Small intestine (tissue), 7 donors: ENCODE measurements around the gene ABTB2. TPM values are rescaled to one million over a fixed set of nuclear protein-coding genes. Genes with fewer than 3 reads are reported as not detected.

Source experiments
- DNase-seq, 2 donors: peaks; one replicate each; pipeline versions ENCODE4 v3.0.0 to v3.0.0-alpha.2; 2013
- FAIRE-seq: peaks from 2 replicates; lab custom pipeline; 2012; peaks lifted over from hg19 to GRCh38; lab: Jason Lieb, UNC
- H3K27ac ChIP-seq, 3 donors: one replicate each; pipeline ENCODE4 v1.5.1; 2013; ENCODE audit warnings: low read length in 2 of 3, mild to moderate bottlenecking in 2 of 3, control low read depth in 1 of 3, inconsistent platforms in 1 of 3, low read depth in 1 of 3, moderate library complexity in 1 of 3
- H3K27me3 ChIP-seq, 3 donors: one replicate each; pipeline ENCODE4 v1.6.1; 2013; ENCODE audit warnings: low read length in 3 of 3, inconsistent platforms in 1 of 3; ENCODE audit not compliant: control insufficient read depth in 3 of 3, insufficient read depth in 3 of 3
- H3K36me3 ChIP-seq, 3 donors: one replicate each; pipeline ENCODE4 v1.6.1; 2013; ENCODE audit warnings: low read length in 3 of 3, inconsistent platforms in 1 of 3, low read depth in 1 of 3, mild to moderate bottlenecking in 1 of 3, moderate library complexity in 1 of 3; ENCODE audit not compliant: control insufficient read depth in 3 of 3, insufficient read depth in 2 of 3
- H3K4me1 ChIP-seq, 3 donors: one replicate each; pipeline ENCODE4 v1.6.1; 2013; ENCODE audit warnings: low read length in 2 of 3, inconsistent platforms in 1 of 3, low read depth in 1 of 3, mild to moderate bottlenecking in 1 of 3, moderate library complexity in 1 of 3; ENCODE audit not compliant: control insufficient read depth in 3 of 3, insufficient read depth in 2 of 3
- H3K4me3 ChIP-seq, 3 donors: one replicate each; pipeline ENCODE4 v1.5.1; 2013; ENCODE audit warnings: low read length in 3 of 3, control low read depth in 1 of 3, inconsistent platforms in 1 of 3, low read depth in 1 of 3, mild to moderate bottlenecking in 1 of 3, moderate library complexity in 1 of 3
- H3K9me3 ChIP-seq, 2 donors: one replicate each; pipeline ENCODE4 v1.6.1; 2013; ENCODE audit warnings: low read depth in 1 of 2, low read length in 1 of 2; ENCODE audit not compliant: control insufficient read depth in 2 of 2, insufficient read depth in 1 of 2
- WGBS, 3 donors: extraction: QIAGEN DNeasy Blood & Tissue Kit; methylation state at CpG; one replicate each; pipeline ENCODE4 v1.1.7; 2013; 5-methylcytosine and 5-hydroxymethylcytosine counted together
- polyA plus RNA-seq, 4 donors: library from polyadenylated mRNA; stranded (reverse) in 3 of 4; unstranded in 1 of 4; fragments of 200-250 nt in 3 of 4; fragments of 120-200 nt in 1 of 4; gene quantifications; one replicate each; pipeline versions ENCODE4 v1.2.1 to v1.2.3, GENCODE V29; 2013
- donor health status: healthy with polysubstance abuse.
- donor health status: control.
- donor health status: control.
- donor health status: Bipolar disorder and iron deficiency.
- donor health status: healthy.

Gene ABTB2
- polyA plus RNA-seq, 4 donors = 0.64 to 25.1 (median 13.5) TPM

DNA sequence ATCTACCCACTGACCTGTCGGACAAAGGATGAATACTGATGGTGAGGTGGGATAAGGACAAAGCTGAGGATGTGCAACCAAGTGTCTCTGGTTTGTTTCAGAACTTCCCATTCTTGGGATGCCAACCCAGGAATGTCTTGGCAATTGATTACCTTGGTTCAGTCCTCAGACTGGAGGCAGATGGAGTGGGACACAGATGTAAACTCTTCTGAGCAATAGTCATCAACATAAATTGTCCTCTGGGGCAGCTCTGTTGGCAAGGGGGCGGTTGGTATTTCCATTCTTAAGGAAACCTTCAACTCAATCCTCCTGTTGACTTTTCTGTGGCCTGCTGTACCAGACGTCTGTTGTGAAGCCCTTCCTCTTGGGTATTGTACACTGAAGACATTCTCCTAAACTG is 6.8 kb downstream of the ABTB2 start:
- H3K4me3 ChIP-seq = no peak overlapping the region
- H3K27me3 ChIP-seq = peaks cover 0 to 37% (median 0%) of the 10 kb centered on the region in 3 donors
- peaks cover 6 to 14% (median 8%) of the 10 kb centered on the region in 3 donors for H3K4me1 ChIP-seq
- DNase-seq (no peak), FAIRE-seq (no peak)
- H3K36me3 ChIP-seq = peaks cover 0 to 2% (median 0%) of the 10 kb centered on the region in 3 donors
- H3K27ac ChIP-seq = no peak overlapping the region
- 89 to 95% (median 90%) methylated on average over 3 of the region's 3 CpGs for WGBS, 3 donors
- no peaks in the 10 kb centered on the region for H3K9me3 ChIP-seq

DNA sequence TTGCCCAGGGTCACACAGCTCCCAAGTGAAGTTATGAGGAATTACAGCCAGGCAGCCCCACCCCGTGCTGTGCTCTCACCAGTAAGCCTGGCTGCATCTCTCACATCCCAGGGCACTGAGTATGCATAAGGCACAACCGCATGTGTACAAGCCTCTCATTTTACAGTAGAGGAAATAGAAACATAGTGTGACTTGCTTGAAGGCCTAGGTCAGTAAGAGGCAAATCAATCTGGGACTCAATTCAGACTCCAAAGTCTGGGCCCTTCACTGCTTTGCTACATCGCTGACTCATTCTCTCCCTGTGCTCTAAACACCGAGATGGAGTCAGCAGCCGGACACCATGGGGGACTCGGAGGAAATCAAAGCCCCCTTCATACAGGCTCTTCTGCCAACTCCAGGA is 7.9 kb downstream of the ABTB2 start:
- no peak overlapping the region for H3K27ac ChIP-seq
- FAIRE-seq = no peak

DNA sequence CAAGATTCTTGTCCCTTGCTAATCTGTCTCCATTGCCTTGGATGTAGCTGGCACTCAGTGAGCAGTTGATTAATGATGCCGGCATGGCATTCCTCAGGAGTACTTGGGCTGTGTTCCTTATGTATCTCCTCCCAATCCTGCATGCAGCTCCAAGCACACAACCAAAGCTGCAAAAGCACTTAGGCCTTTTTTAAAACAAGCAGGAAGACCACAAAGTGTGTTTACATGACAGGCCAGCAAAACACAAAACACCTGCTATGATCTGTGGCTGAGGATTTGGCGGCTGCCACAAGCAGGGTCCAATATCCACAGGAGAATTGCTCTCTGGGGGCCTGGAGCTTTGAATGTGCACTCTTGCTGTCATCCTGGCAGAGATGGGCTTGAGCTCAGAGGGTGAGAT is 8.9 kb downstream of the ABTB2 start:
- peaks cover 0 to 2% (median 0%) of the 10 kb centered on the region in 3 donors for H3K36me3 ChIP-seq
- DNase-seq (no peak), FAIRE-seq (no peak)
- WGBS, 3 donors = 61 to 73% (median 72%) methylated on average over 2 of the region's 2 CpGs
- peaks cover 9 to 15% (median 10%) of the 10 kb centered on the region in 3 donors for H3K4me1 ChIP-seq
- H3K27me3 ChIP-seq = peaks cover 0 to 19% (median 0%) of the 10 kb centered on the region in 3 donors
- no peak overlapping the region for H3K4me3 ChIP-seq
- H3K9me3 ChIP-seq = no peaks in the 10 kb centered on the region
- no peak overlapping the region for H3K27ac ChIP-seq

More for the DNA sequence above, 7.9 kb downstream of the ABTB2 start:
- DNase-seq = peak in 1 of 2 donors; percentile 54
- Histone ChIP-seq H3K4me3 (no peak overlapping the region), H3K9me3 (no peaks in the 10 kb centered on the region), H3K27me3 (peaks cover 0 to 26% (median 0%) of the 10 kb centered on the region in 3 donors), H3K4me1 (peaks cover 9 to 15% (median 10%) of the 10 kb centered on the region in 3 donors), H3K36me3 (peaks cover 0 to 2% (median 0%) of the 10 kb centered on the region in 3 donors)
- WGBS, 3 donors = 82 to 89% (median 85%) methylated on average over 6 of the region's 6 CpGs

DNA sequence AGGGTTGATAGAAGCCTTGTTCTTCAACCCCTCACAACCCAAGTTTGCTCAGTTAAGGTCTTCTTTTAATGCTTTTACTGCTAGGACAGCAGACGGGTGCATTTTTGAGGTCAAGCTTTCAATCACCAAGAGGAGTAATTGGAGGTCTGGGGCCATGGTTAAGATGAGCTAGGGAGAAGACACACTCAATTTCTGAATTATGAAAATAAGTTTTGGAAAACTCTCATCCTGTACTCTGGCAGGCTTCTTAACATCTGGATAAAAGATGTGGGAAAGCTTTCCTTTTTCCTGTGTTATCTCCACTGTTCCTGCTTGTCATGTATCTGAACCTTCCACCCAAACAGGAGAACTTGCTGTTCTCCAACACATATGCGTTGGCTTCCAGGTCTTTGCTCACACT is 9.7 kb downstream of the ABTB2 start:
- 80 to 96% (median 95%) methylated on average over 2 of the region's 2 CpGs for WGBS, 3 donors
- Histone ChIP-seq H3K36me3 (peaks cover 0 to 2% (median 0%) of the 10 kb centered on the region in 3 donors), H3K27me3 (peaks cover 0 to 16% (median 0%) of the 10 kb centered on the region in 3 donors), H3K4me3 (no peak overlapping the region), H3K27ac (no peak overlapping the region), H3K9me3 (no peaks in the 10 kb centered on the region), H3K4me1 (peaks cover 9 to 15% (median 10%) of the 10 kb centered on the region in 3 donors)
- DNase-seq = no peak
- no peak for FAIRE-seq

DNA sequence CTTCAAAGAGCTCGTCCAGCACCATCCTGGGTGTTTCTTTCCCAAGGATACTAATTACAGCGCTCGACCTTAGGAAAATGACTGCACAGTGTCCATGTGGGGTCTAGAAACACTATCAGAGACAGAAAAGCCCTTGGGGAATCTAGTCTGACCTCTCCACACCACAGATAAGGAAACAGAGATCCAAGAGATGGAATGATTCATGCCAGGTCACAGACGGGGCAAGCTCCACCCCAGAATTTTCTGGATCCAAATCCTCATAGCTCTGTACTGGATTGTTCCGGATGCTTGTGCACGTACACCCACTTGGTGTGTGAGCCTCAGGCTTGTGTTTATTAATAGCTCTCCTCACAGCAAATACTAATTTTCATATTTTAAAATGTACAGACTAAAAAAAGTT is 11.3 kb downstream of the ABTB2 start:
- WGBS, 3 donors = 71 to 86% (median 75%) methylated on average over 6 of the region's 6 CpGs
- Histone ChIP-seq H3K27ac (no peak overlapping the region), H3K4me1 (peaks cover 10 to 18% (median 14%) of the 10 kb centered on the region in 3 donors), H3K27me3 (peaks cover 0 to 5% (median 0%) of the 10 kb centered on the region in 3 donors), H3K9me3 (no peaks in the 10 kb centered on the region), H3K4me3 (no peak overlapping the region), H3K36me3 (peaks cover 0 to 2% (median 0%) of the 10 kb centered on the region in 3 donors)
- no peak for DNase-seq
- no peak for FAIRE-seq

DNA sequence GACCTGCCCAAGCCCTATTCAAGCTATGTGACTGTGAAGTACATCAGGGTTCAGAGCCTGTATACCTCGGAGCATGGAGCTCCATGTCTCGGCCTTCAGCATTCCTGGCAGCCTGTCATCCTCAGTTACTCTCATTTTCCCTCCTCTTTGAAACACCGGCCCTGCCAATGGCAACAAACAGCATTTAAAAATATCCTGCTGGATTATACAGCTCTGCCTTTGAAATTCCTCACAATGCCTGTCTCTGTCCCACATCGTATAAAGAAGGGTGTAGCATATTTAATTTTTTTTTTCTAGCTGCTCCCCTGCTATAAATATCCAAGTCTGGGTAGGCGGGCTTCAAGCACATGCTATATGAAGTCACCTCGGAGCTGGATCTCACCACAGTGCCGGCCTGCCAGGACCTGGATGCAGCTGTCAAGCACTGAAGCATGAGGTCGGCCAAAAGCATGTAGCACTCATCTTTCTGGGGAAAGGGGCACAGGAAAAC is 11.8 kb downstream of the ABTB2 start:
- 64 to 91% (median 89%) methylated on average over 8 of the region's 8 CpGs for WGBS, 3 donors

DNA sequence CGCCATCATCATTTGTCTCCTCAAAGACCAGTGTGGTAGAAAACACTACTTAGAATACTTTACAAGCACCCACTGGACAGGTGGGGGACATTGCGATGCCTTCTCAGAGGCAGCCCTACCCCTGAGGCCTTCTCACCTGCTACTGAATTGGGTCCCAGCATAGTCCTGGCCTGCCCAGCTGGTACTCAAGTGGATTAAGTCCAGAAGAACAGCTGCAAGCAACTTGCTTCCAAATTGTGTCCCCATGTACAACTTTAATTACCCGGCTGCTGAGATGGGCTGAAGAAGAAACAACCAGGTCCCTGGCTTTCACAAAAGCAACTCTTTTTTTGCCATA is 12.3 kb downstream of the ABTB2 start:
- FAIRE-seq = no peak
- WGBS, 3 donors = 84 to 90% (median 87%) methylated on average over 3 of the region's 3 CpGs
- H3K27me3 ChIP-seq = no peaks in the 10 kb centered on the region
- H3K4me1 ChIP-seq = peaks cover 14 to 18% (median 17%) of the 10 kb centered on the region in 3 donors
- H3K9me3 ChIP-seq = no peaks in the 10 kb centered on the region
- no peaks in the 10 kb centered on the region for H3K36me3 ChIP-seq
- peak overlapping the region in 1 of 3 donors; percentile 44 for H3K27ac ChIP-seq
- no peak for DNase-seq
- H3K4me3 ChIP-seq = no peak overlapping the region

More for the DNA sequence above, 11.8 kb downstream of the ABTB2 start:
- no peaks in the 10 kb centered on the region for H3K36me3 ChIP-seq
- no peaks in the 10 kb centered on the region for H3K9me3 ChIP-seq
- H3K27me3 ChIP-seq = peaks cover 0 to 5% (median 0%) of the 10 kb centered on the region in 3 donors
- no peak for DNase-seq
- peaks cover 13 to 18% (median 17%) of the 10 kb centered on the region in 3 donors for H3K4me1 ChIP-seq
- no peak for FAIRE-seq
- H3K4me3 ChIP-seq = no peak overlapping the region
- peak overlapping the region in 1 of 3 donors; percentile 44 for H3K27ac ChIP-seq

DNA sequence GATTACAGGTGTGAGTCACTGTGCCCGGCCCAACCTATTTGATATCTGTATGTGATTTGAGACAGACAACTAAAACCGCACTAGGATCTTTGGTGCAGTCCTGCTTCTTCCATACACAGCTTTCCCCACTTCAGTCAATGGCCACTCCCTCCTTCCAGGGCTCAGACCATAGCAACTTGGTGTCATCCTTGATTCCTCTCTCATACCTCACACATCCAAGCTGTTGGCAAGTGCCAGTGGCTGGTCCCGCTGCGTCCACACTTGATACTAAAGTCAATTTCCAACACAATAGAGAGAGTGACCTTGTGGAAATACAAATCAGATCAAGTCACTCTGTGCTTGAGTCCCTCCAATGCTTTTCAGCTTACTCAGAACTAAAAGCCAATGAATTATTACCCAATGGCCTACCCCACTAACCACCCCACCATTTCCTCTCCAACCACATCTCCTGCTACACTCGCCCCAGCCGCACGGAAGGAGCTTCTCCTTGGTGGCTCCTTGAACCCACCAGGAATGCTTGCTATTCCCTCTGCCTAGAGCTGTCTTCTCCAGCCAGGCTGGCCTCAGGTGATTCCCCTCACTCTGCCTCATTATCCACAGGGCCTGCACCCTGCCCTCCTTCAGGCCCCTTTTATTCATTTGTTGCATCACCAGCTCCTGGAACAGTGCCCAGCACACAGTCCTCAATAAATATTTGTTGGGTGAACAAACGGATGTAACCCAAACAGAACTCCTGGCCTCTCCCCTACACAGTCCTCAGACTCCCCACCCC is 12.9 kb downstream of the ABTB2 start:
- WGBS, 3 donors = 65 to 77% (median 66%) methylated on average over 8 of the region's 8 CpGs
- Histone ChIP-seq H3K4me3 (no peak overlapping the region), H3K4me1 (peaks cover 14 to 18% (median 17%) of the 10 kb centered on the region in 3 donors), H3K27ac (peak overlapping the region in 2 of 3 donors; percentile 0 to 45), H3K36me3 (no peaks in the 10 kb centered on the region), H3K9me3 (no peaks in the 10 kb centered on the region), H3K27me3 (no peaks in the 10 kb centered on the region)
- peak; percentile 65 to 71 for DNase-seq
- FAIRE-seq = no peak
